ENCODE measurements around the gene CHST11.
A peak's percentile ranks its signal among the peaks of the same experiment; 100 is the strongest.

CHST11 gene

GRCh38 chr12:104502638-104503037, 45.9 kb downstream of the CHST11 start:
- Mint-ChIP-seq H3K9me3 (no peaks in the 10 kb centered on the region), H3K4me1 (peaks cover 65% of the 10 kb centered on the region), H3K27me3 (no peaks in the 10 kb centered on the region), H3K27ac (no peak overlapping the region), H3K4me3 (no peak overlapping the region), H3K36me3 (peaks cover 6% of the 10 kb centered on the region)
- DNase-seq (ENCODE audit: low spot score in 2 of 2) (no peak), ATAC-seq (ENCODE audit: low read depth) (no peak)

- H3K27me3 Mint-ChIP-seq = no peaks in the 10 kb centered on the region
- peaks cover 8% of the 10 kb centered on the region for H3K36me3 Mint-ChIP-seq
- no peak overlapping the region for H3K4me3 Mint-ChIP-seq
- DNase-seq (ENCODE audit: low spot score in 2 of 2) = no peak
- ATAC-seq (ENCODE audit: low read depth) = no peak
- H3K27ac Mint-ChIP-seq = no peak overlapping the region
- peaks cover 68% of the 10 kb centered on the region for H3K4me1 Mint-ChIP-seq
- H3K9me3 Mint-ChIP-seq = no peaks in the 10 kb centered on the region
Measured at GRCh38 chr12:104503191-104503590, 46.4 kb downstream of the CHST11 start.

GRCh38 chr12:104504146-104504545, 47.4 kb downstream of the CHST11 start:
- Mint-ChIP-seq H3K9me3 (no peaks in the 10 kb centered on the region), H3K27me3 (no peaks in the 10 kb centered on the region), H3K27ac (no peak overlapping the region), H3K36me3 (peaks cover 13% of the 10 kb centered on the region), H3K4me3 (peak overlapping the region; percentile 9), H3K4me1 (peaks cover 70% of the 10 kb centered on the region)
- ATAC-seq (ENCODE audit: low read depth) (no peak), DNase-seq (ENCODE audit: low spot score in 2 of 2) (no peak)

GRCh38 chr12:104505095-104505818, 48.5 kb downstream of the CHST11 start:
- no peak for DNase-seq (ENCODE audit: low spot score in 2 of 2)
- peaks cover 13% of the 10 kb centered on the region for H3K36me3 Mint-ChIP-seq
- peak; percentile 90 for ATAC-seq (ENCODE audit: low read depth)
- H3K27ac Mint-ChIP-seq = peak overlapping the region; percentile 45
- H3K9me3 Mint-ChIP-seq = no peaks in the 10 kb centered on the region
- no peaks in the 10 kb centered on the region for H3K27me3 Mint-ChIP-seq
- H3K4me3 Mint-ChIP-seq = peak overlapping the region; percentile 41
- peaks cover 74% of the 10 kb centered on the region for H3K4me1 Mint-ChIP-seq

GRCh38 chr12:104506676-104507401, 50.1 kb downstream of the CHST11 start:
- H3K4me3 Mint-ChIP-seq = no peak overlapping the region
- H3K27ac Mint-ChIP-seq = peak overlapping the region; percentile 47
- H3K27me3 Mint-ChIP-seq = no peaks in the 10 kb centered on the region
- H3K9me3 Mint-ChIP-seq = no peaks in the 10 kb centered on the region
- ATAC-seq (ENCODE audit: low read depth) (no peak), DNase-seq (ENCODE audit: low spot score in 2 of 2) (no peak)
- peaks cover 13% of the 10 kb centered on the region for H3K36me3 Mint-ChIP-seq
- peaks cover 79% of the 10 kb centered on the region for H3K4me1 Mint-ChIP-seq

- DNase-seq (ENCODE audit: low spot score in 2 of 2) (no peak), ATAC-seq (ENCODE audit: low read depth) (no peak)
- H3K27me3 Mint-ChIP-seq = no peaks in the 10 kb centered on the region
- peaks cover 11% of the 10 kb centered on the region for H3K36me3 Mint-ChIP-seq
- H3K27ac Mint-ChIP-seq = peak overlapping the region; percentile 14
- H3K4me1 Mint-ChIP-seq = peaks cover 79% of the 10 kb centered on the region
- H3K9me3 Mint-ChIP-seq = no peaks in the 10 kb centered on the region
- H3K4me3 Mint-ChIP-seq = no peak overlapping the region
Measured at GRCh38 chr12:104507672-104508071, 50.9 kb downstream of the CHST11 start.

GRCh38 chr12:104508752-104509446, 52.2 kb downstream of the CHST11 start:
- Mint-ChIP-seq H3K27me3 (no peaks in the 10 kb centered on the region), H3K27ac (peak overlapping the region; percentile 15), H3K4me1 (peaks cover 71% of the 10 kb centered on the region), H3K9me3 (no peaks in the 10 kb centered on the region), H3K4me3 (peak overlapping the region; percentile 8), H3K36me3 (peaks cover 11% of the 10 kb centered on the region)
- ATAC-seq (ENCODE audit: low read depth) (no peak), DNase-seq (ENCODE audit: low spot score in 2 of 2) (no peak)

GRCh38 chr12:104510145-104510872, 53.6 kb downstream of the CHST11 start:
- no peak overlapping the region for H3K4me3 Mint-ChIP-seq
- DNase-seq (ENCODE audit: low spot score in 2 of 2) (no peak), ATAC-seq (ENCODE audit: low read depth) (no peak)
- peaks cover 61% of the 10 kb centered on the region for H3K4me1 Mint-ChIP-seq
- peaks cover 12% of the 10 kb centered on the region for H3K36me3 Mint-ChIP-seq
- H3K27me3 Mint-ChIP-seq = no peaks in the 10 kb centered on the region
- no peaks in the 10 kb centered on the region for H3K9me3 Mint-ChIP-seq
- H3K27ac Mint-ChIP-seq = peak overlapping the region; percentile 24

GRCh38 chr12:104510873-104511440, 54.2 kb downstream of the CHST11 start:
- H3K4me3 Mint-ChIP-seq = no peak overlapping the region
- no peaks in the 10 kb centered on the region for H3K9me3 Mint-ChIP-seq
- peaks cover 60% of the 10 kb centered on the region for H3K4me1 Mint-ChIP-seq
- peaks cover 12% of the 10 kb centered on the region for H3K36me3 Mint-ChIP-seq
- no peaks in the 10 kb centered on the region for H3K27me3 Mint-ChIP-seq
- peak overlapping the region; percentile 24 for H3K27ac Mint-ChIP-seq
- DNase-seq (ENCODE audit: low spot score in 2 of 2) (no peak), ATAC-seq (ENCODE audit: low read depth) (no peak)

- Mint-ChIP-seq H3K4me1 (peaks cover 51% of the 10 kb centered on the region), H3K36me3 (peaks cover 10% of the 10 kb centered on the region), H3K4me3 (no peak overlapping the region), H3K9me3 (no peaks in the 10 kb centered on the region), H3K27me3 (no peaks in the 10 kb centered on the region), H3K27ac (peak overlapping the region; percentile 50)
- ATAC-seq (ENCODE audit: low read depth) = no peak
- no peak for DNase-seq (ENCODE audit: low spot score in 2 of 2)
Measured at GRCh38 chr12:104513681-104514080, 56.9 kb downstream of the CHST11 start.

- ATAC-seq (ENCODE audit: low read depth) = no peak
- Mint-ChIP-seq H3K4me3 (no peak overlapping the region), H3K27me3 (no peaks in the 10 kb centered on the region), H3K36me3 (peaks cover 5% of the 10 kb centered on the region), H3K9me3 (no peaks in the 10 kb centered on the region), H3K27ac (peak overlapping the region; percentile 50), H3K4me1 (peaks cover 50% of the 10 kb centered on the region)
- DNase-seq (ENCODE audit: low spot score in 2 of 2) = no peak
Measured at GRCh38 chr12:104514092-104514810, 57.5 kb downstream of the CHST11 start.

- DNase-seq (ENCODE audit: low spot score in 2 of 2) (no peak), ATAC-seq (ENCODE audit: low read depth) (no peak)
- Mint-ChIP-seq H3K27ac (peak overlapping the region; percentile 16), H3K36me3 (peaks cover 5% of the 10 kb centered on the region), H3K4me1 (peaks cover 54% of the 10 kb centered on the region), H3K9me3 (no peaks in the 10 kb centered on the region), H3K27me3 (no peaks in the 10 kb centered on the region), H3K4me3 (no peak overlapping the region)
Measured at GRCh38 chr12:104515899-104516298, 59.2 kb downstream of the CHST11 start.

GRCh38 chr12:104516821-104517220, 60.1 kb downstream of the CHST11 start:
- DNase-seq (ENCODE audit: low spot score in 2 of 2) (no peak), ATAC-seq (ENCODE audit: low read depth) (no peak)
- no peak overlapping the region for H3K27ac Mint-ChIP-seq
- peaks cover 5% of the 10 kb centered on the region for H3K36me3 Mint-ChIP-seq
- H3K9me3 Mint-ChIP-seq = no peaks in the 10 kb centered on the region
- H3K4me3 Mint-ChIP-seq = no peak overlapping the region
- H3K4me1 Mint-ChIP-seq = peaks cover 55% of the 10 kb centered on the region
- no peaks in the 10 kb centered on the region for H3K27me3 Mint-ChIP-seq

Measured in memory B cell (primary cell).